H1 (cell line): Measurements from ENCODE around the gene HDAC3. TPM values are rescaled to one million over a fixed set of nuclear protein-coding genes. Genes with fewer than 3 reads are reported as not detected.

ENCODE experiments used
- CTCF ChIA-PET: fragments of 300-600 bp; sonication (Branson Sonifier 250); formaldehyde crosslinking; loops from one replicate; lab custom pipeline; 2021; ENCODE audit not compliant: partially characterized antibody; lab: Charles Lee
- POLR2A ChIA-PET: fragments of 300-600 bp; sonication (Branson Sonifier 250); formaldehyde crosslinking; loops from one replicate; lab custom pipeline; 2021; ENCODE audit warnings: inconsistent platforms; ENCODE audit not compliant: partially characterized antibody; lab: Charles Lee
- DNase-seq, 2 experiments: peaks; one replicate each; pipeline versions ENCODE4 v3.0.0 to v3.0.0-alpha.2; 2010 to 2022; ENCODE audit warnings: low spot score in 2 of 2, low read depth in 1 of 2, mixed read lengths in 1 of 2
- FAIRE-seq: peaks from 2 replicates; lab custom pipeline; 2011; peaks lifted over from hg19 to GRCh38; lab: Jason Lieb, UNC
- H2AFZ ChIP-seq: 2 replicates; pipeline ENCODE4 v1.8.1; 2012; ENCODE audit warnings: low read length, inconsistent platforms
- H2AK5ac ChIP-seq: 2 replicates; pipeline ENCODE4 v1.6.1; 2013; ENCODE audit warnings: low read depth, low read length
- H2BK120ac ChIP-seq: replicated peaks from 2 replicates; pipeline ENCODE3; 2013; ENCODE audit warnings: low read depth, low read length, inconsistent platforms
- H2BK12ac ChIP-seq: 2 replicates; pipeline ENCODE4 v1.6.1; 2013; ENCODE audit warnings: low read depth, low read length
- H2BK15ac ChIP-seq: 2 replicates; pipeline ENCODE4 v1.6.1; 2013; ENCODE audit warnings: low read length
- H2BK20ac ChIP-seq: 2 replicates; pipeline ENCODE4 v1.6.1; 2013; ENCODE audit warnings: low read length
- H2BK5ac ChIP-seq: 2 replicates; pipeline ENCODE4 v1.6.1; 2013; ENCODE audit warnings: low read depth, low read length
- H3K14ac ChIP-seq: 2 replicates; pipeline ENCODE4 v1.6.1; 2013; ENCODE audit warnings: inconsistent platforms; ENCODE audit not compliant: insufficient read length
- H3K18ac ChIP-seq: 2 replicates; pipeline ENCODE4 v1.6.1; 2013; ENCODE audit warnings: low read length; ENCODE audit errors: extremely low read depth
- H3K23ac ChIP-seq: 2 replicates; pipeline ENCODE4 v1.6.1; 2013; ENCODE audit warnings: inconsistent platforms; ENCODE audit not compliant: insufficient read length
- H3K23me2 ChIP-seq: 2 replicates; pipeline ENCODE4 v1.6.1; 2013; ENCODE audit warnings: low read depth, low read length
- H3K27ac ChIP-seq: 2 replicates; pipeline ENCODE4 v1.6.1; 2011; ENCODE audit warnings: low read depth, low read length, inconsistent platforms
- H3K27me3 ChIP-seq, 4 experiments: replicated peaks in 1 of 4; 1 replicate in 1 of 4; 2 replicates in 3 of 4; pipeline versions ENCODE4 v1.6.1 to v1.8.1; 2011 to 2013; ENCODE audit warnings: low read length in 3 of 4, mild to moderate bottlenecking in 3 of 4, inconsistent platforms in 2 of 4, mixed read lengths in 2 of 4, moderate library complexity in 1 of 4; ENCODE audit not compliant: control insufficient read depth in 3 of 4, insufficient read depth in 3 of 4; ENCODE audit errors: extremely low read depth in 1 of 4
- H3K36me3 ChIP-seq, 4 experiments: 2 replicates each; pipeline versions ENCODE4 v1.6.1 to v1.8.1; 2011 to 2013; ENCODE audit warnings: mild to moderate bottlenecking in 4 of 4, low read length in 3 of 4, moderate library complexity in 2 of 4, control low read depth in 1 of 4, inconsistent platforms in 1 of 4; ENCODE audit not compliant: insufficient read depth in 4 of 4, control insufficient read depth in 2 of 4
- H3K4ac ChIP-seq: replicated peaks from 2 replicates; pipeline ENCODE3; 2013; ENCODE audit warnings: low read length, low read depth, mixed read lengths, inconsistent platforms; ENCODE audit not compliant: insufficient read length
- H3K4me1 ChIP-seq, 4 experiments: replicated peaks in 1 of 4; 1 replicate in 1 of 4; 2 replicates in 3 of 4; pipeline versions ENCODE4 v1.6.1 to v1.8.1; 2011 to 2013; ENCODE audit warnings: low read length in 3 of 4, inconsistent platforms in 2 of 4, mixed read lengths in 1 of 4; ENCODE audit not compliant: insufficient read depth in 4 of 4, control insufficient read depth in 3 of 4
- H3K4me2 ChIP-seq, 2 experiments: 2 replicates each; pipeline versions ENCODE4 v1.6.1 to v1.8.1; 2011 to 2013; ENCODE audit warnings: low read depth in 2 of 2, low read length in 2 of 2, control low read depth in 1 of 2, inconsistent platforms in 1 of 2, mild to moderate bottlenecking in 1 of 2; ENCODE audit not compliant: insufficient read depth in 1 of 2
- H3K4me3 ChIP-seq, 4 experiments: fragments of 200-600, 300-600 bp in 1 of 4; sonication (generic), shearing (Covaris generic), sonication (Bioruptor Twin) in 1 of 4; 2 replicates each; pipeline versions ENCODE4 v1.5.1 to v1.8.1; 2011 to 2016; ENCODE audit warnings: low read length in 4 of 4, low read depth in 3 of 4, control low read depth in 2 of 4, inconsistent platforms in 2 of 4, mild to moderate bottlenecking in 2 of 4, mixed read lengths in 1 of 4, moderate library complexity in 1 of 4; ENCODE audit not compliant: insufficient read depth in 2 of 4; ENCODE audit errors: extremely low read depth in 1 of 4
- H3K56ac ChIP-seq: replicated peaks from 2 replicates; pipeline ENCODE3; 2013; ENCODE audit warnings: low read depth, mild to moderate bottlenecking, mixed read lengths, low read length, inconsistent platforms; ENCODE audit not compliant: insufficient read length
- H3K79me1 ChIP-seq: 2 replicates; pipeline ENCODE4 v1.6.1; 2013; ENCODE audit warnings: low read depth, low read length, control low read depth
- H3K79me2 ChIP-seq, 2 experiments: 2 replicates each; pipeline versions ENCODE4 v1.6.1 to v1.8.1; 2012 to 2013; ENCODE audit warnings: low read length in 2 of 2, mild to moderate bottlenecking in 2 of 2, inconsistent platforms in 1 of 2; ENCODE audit not compliant: insufficient read depth in 2 of 2, control insufficient read depth in 1 of 2
- H3K9ac ChIP-seq, 4 experiments: replicated peaks in 1 of 4; 1 replicate in 1 of 4; 2 replicates in 3 of 4; pipeline versions ENCODE4 v1.6.1 to v1.8.1; 2011 to 2013; ENCODE audit warnings: low read depth in 3 of 4, low read length in 3 of 4, control low read depth in 2 of 4, mild to moderate bottlenecking in 2 of 4, moderate library complexity in 2 of 4, inconsistent platforms in 1 of 4; ENCODE audit errors: extremely low read depth in 1 of 4
- H3K9me3 ChIP-seq, 2 experiments: 2 replicates each; pipeline versions ENCODE4 v1.6.1 to v1.8.1; 2012 to 2013; ENCODE audit warnings: mild to moderate bottlenecking in 2 of 2, moderate library complexity in 2 of 2, control low read depth in 1 of 2, inconsistent platforms in 1 of 2, low read depth in 1 of 2, low read length in 1 of 2, mixed read lengths in 1 of 2; ENCODE audit not compliant: insufficient read depth in 2 of 2
- H4K20me1 ChIP-seq, 2 experiments: replicated peaks in 1 of 2; 2 replicates each; pipeline versions ENCODE3 to v1.8.1; 2011 to 2013; ENCODE audit warnings: inconsistent platforms in 2 of 2, low read length in 2 of 2, mild to moderate bottlenecking in 1 of 2; ENCODE audit not compliant: insufficient read depth in 2 of 2, control insufficient read depth in 1 of 2
- H4K5ac ChIP-seq: 2 replicates; pipeline ENCODE4 v1.6.1; 2013; ENCODE audit warnings: low read length, low read depth, mixed read lengths, inconsistent platforms; ENCODE audit not compliant: insufficient read length
- H4K8ac ChIP-seq: 2 replicates; pipeline ENCODE4 v1.8.0; 2013; ENCODE audit warnings: mild to moderate bottlenecking, moderate library complexity, low read length, inconsistent platforms; ENCODE audit not compliant: insufficient read depth; ENCODE audit errors: extremely low read depth
- H4K91ac ChIP-seq: replicated peaks from 2 replicates; pipeline ENCODE3; 2013; ENCODE audit warnings: low read length, mixed read lengths, inconsistent platforms; ENCODE audit not compliant: insufficient read length
- CHD1 ChIP-seq: IDR thresholded peaks from 2 replicates; pipeline ENCODE4 v1.6.1; 2012; ENCODE audit warnings: low read depth, low read length, improper control_type of control experiment
- CTBP2 ChIP-seq: IDR thresholded peaks from 2 replicates; pipeline ENCODE4 v1.7.0; 2011; ENCODE audit warnings: borderline replicate concordance, mild to moderate bottlenecking, moderate library complexity, mixed read lengths, low read length; ENCODE audit not compliant: insufficient read depth, insufficient read length
- KDM1A ChIP-seq: fragments of 200-600, 300-600 bp; sonication (generic); IDR thresholded peaks from 2 replicates; pipeline ENCODE4 v1.7.1; 2016; ENCODE audit warnings: mild to moderate bottlenecking, low read length, borderline replicate concordance
- KDM5A ChIP-seq: fragments of 200-600 bp; IDR thresholded peaks from 2 replicates; pipeline ENCODE4 v1.7.1; 2012; ENCODE audit warnings: mild to moderate bottlenecking, low read length, inconsistent platforms, mixed read lengths
- NANOG ChIP-seq: IDR thresholded peaks from 2 replicates; pipeline ENCODE4 v1.6.1; 2011; ENCODE audit warnings: low read length, low read depth, mild to moderate bottlenecking, inconsistent platforms; ENCODE audit not compliant: insufficient read depth, poor library complexity, severe bottlenecking
- POLR2A ChIP-seq, 2 experiments: IDR thresholded peaks; 1 replicate in 1 of 2; 2 replicates in 1 of 2; pipeline ENCODE4 v1.6.1; 2011; ENCODE audit warnings: low read depth in 2 of 2, low read length in 2 of 2, mild to moderate bottlenecking in 2 of 2; ENCODE audit errors: control extremely low read depth in 1 of 2
- RAD21 ChIP-seq, 2 experiments: IDR thresholded peaks in 1 of 2; conservative IDR thresholded peaks in 1 of 2; 2 replicates each; pipeline ENCODE4 v1.6.1; 2011; ENCODE audit warnings: low read depth in 2 of 2, low read length in 2 of 2, improper control_type of control experiment in 1 of 2, inconsistent platforms in 1 of 2, mild to moderate bottlenecking in 1 of 2, moderate library complexity in 1 of 2
- SIN3A ChIP-seq, 2 experiments: IDR thresholded peaks in 1 of 2; conservative IDR thresholded peaks in 1 of 2; 2 replicates each; pipeline ENCODE4 v1.6.1; 2011 to 2012; ENCODE audit warnings: low read length in 2 of 2, improper control_type of control experiment in 1 of 2, low read depth in 1 of 2, mild to moderate bottlenecking in 1 of 2
- SIRT6 ChIP-seq: IDR thresholded peaks from one replicate; pipeline ENCODE4 v1.7.1; 2012; ENCODE audit warnings: low read length, inconsistent platforms
- SIX5 ChIP-seq: IDR thresholded peaks from 2 replicates; pipeline ENCODE4 v1.6.1; 2011; ENCODE audit warnings: mild to moderate bottlenecking, low read depth, low read length
- SP1 ChIP-seq: IDR thresholded peaks from 2 replicates; pipeline ENCODE4 v1.6.1; 2011; ENCODE audit warnings: low read depth, low read length
- SUZ12 ChIP-seq: fragments of 200-600 bp; sonication (generic); IDR thresholded peaks from 2 replicates; pipeline ENCODE4 v1.6.1; 2012; ENCODE audit warnings: mild to moderate bottlenecking, inconsistent platforms, low read length, moderate library complexity, mixed read lengths
- TCF12 ChIP-seq: IDR thresholded peaks from 2 replicates; pipeline ENCODE4 v1.6.1; 2011; ENCODE audit warnings: low read depth, mild to moderate bottlenecking, low read length
- TEAD4 ChIP-seq: IDR thresholded peaks from 2 replicates; pipeline ENCODE4 v1.6.1; 2012; ENCODE audit warnings: low read depth, low read length, inconsistent platforms, mixed read lengths
- YY1 ChIP-seq: IDR thresholded peaks from 2 replicates; pipeline ENCODE4 v1.6.1; 2011; ENCODE audit warnings: low read depth, mild to moderate bottlenecking, low read length
- polyA plus RNA-seq, 7 experiments: library from polyadenylated mRNA; depleted of rRNA in 3 of 7; stranded (reverse) in 5 of 7; unstranded in 2 of 7; fragments of >200 nt in 5 of 7; fragments of 200-250 nt in 2 of 7; gene quantifications; 1 replicate in 5 of 7; 2 replicates in 1 of 7; 4 replicates in 1 of 7; pipeline versions ENCODE4 v1.2.1 to v1.2.3, GENCODE V29; 2011 to 2013; ENCODE audit warnings: missing spikeins in 2 of 7, mixed read lengths in 2 of 7
- total RNA-seq: library from RNA; stranded (reverse); fragmentation: NEBNext Ultra II Directional; extraction: Animal tissue kit (Norgen Biotek cat#: 25700); gene quantifications from 2 replicates; pipeline ENCODE4 v1.2.1, GENCODE V29; 2021

The HDAC3 gene
- total and polyA plus RNA-seq, 2 of the 8 experiments (the other 6 are each of a cell fraction or from before 2014, with no cell fraction given), result 99.0 to 120 TPM

GRCh38 chr5:141677415-141677814 is 40.8 kb upstream of the HDAC3 start:
- no peak overlapping the region for H2AK5ac ChIP-seq
- H3K14ac ChIP-seq, result no peak overlapping the region
- no peaks in the 10 kb centered on the region for H3K9me3 ChIP-seq
- H2BK15ac ChIP-seq, result no peak overlapping the region
- H3K18ac ChIP-seq, result no peak overlapping the region
- H2AFZ ChIP-seq, result no peak overlapping the region
- H3K23me2 ChIP-seq, result peaks cover 11% of the 10 kb centered on the region
- no peak overlapping the region for H3K4me2 ChIP-seq
- ChIA-PET POLR2A (interaction anchor here (0.8 kb wide), 1 partner anchor 33 kb away, joined by 4 read pairs; no protein-coding TSS in a partner anchor), CTCF (interaction anchor here (0.7 to 7.3 kb wide), 16 partner anchors 10 to 283 kb away, joined by 3 to 59 read pairs (median 4); partner anchors contain the start of genes PCDH1 and PCDH12)
- peaks cover 2 to 12% (median 5%) of the 10 kb centered on the region in 4 experiments; a peak in 5 of 8 replicates for H3K36me3 ChIP-seq
- no peak for FAIRE-seq
- H3K4ac ChIP-seq, result no peak overlapping the region
- peaks cover 9 to 30% (median 20%) of the 10 kb centered on the region in 4 experiments for H3K4me1 ChIP-seq
- no peak overlapping the region for H4K5ac ChIP-seq
- peaks cover 0 to 6% of the 10 kb centered on the region in 2 experiments; a peak in 1 of 4 replicates for H3K79me2 ChIP-seq
- H2BK120ac ChIP-seq, result no peak overlapping the region
- no peaks in the 10 kb centered on the region; the same call in 1 of the 2 replicates for H3K79me1 ChIP-seq
- peaks cover 0 to 3% of the 10 kb centered on the region in 2 experiments for H4K20me1 ChIP-seq
- no peaks in the 10 kb centered on the region for H3K27me3 ChIP-seq
- no peak overlapping the region for H4K8ac ChIP-seq
- H3K23ac ChIP-seq, result no peak overlapping the region
- no peak overlapping the region for H3K9ac ChIP-seq
- no peak overlapping the region for H4K91ac ChIP-seq
- DNase-seq, result peak in 1 of 2 experiments; percentile 69
- H3K27ac ChIP-seq, result no peak overlapping the region
- no peak overlapping the region for H3K56ac ChIP-seq
- no peak overlapping the region for H2BK20ac ChIP-seq
- no peak overlapping the region for H2BK5ac ChIP-seq
- H2BK12ac ChIP-seq, result no peak overlapping the region
- no peak overlapping the region for H3K4me3 ChIP-seq
- TF ChIP-seq RAD21 (IDR thresholded peaks at IDR 0.05 in 1 of 2, conservative IDR thresholded peaks at IDR 0.05 in 1 of 2; ENCODE audit: low read depth in 2 of 2, low read length in 2 of 2) (peak; percentile 15 to 42; a peak in 2 of 4 replicates), KDM5A (no peak), TEAD4 (no peak), CHD1 (no peak), CTBP2 (no peak), SIRT6 (no peak), SP1 (no peak), KDM1A (no peak), SIX5 (no peak), SIN3A (conservative IDR thresholded peaks at IDR 0.05 in 1 of 2, IDR thresholded peaks at IDR 0.05 in 1 of 2; ENCODE audit: low read depth in 1 of 2, low read length in 2 of 2) (no peak), NANOG (no peak), TCF12 (no peak), POLR2A (IDR thresholded peaks at IDR 0.05; ENCODE audit: control extremely low read depth in 1 of 2, low read depth in 2 of 2, low read length in 2 of 2) (no peak), SUZ12 (no peak), YY1 (peak; percentile 71)
